ENCODE results near the gene PCDH8.

PCDH8 gene

DNA sequence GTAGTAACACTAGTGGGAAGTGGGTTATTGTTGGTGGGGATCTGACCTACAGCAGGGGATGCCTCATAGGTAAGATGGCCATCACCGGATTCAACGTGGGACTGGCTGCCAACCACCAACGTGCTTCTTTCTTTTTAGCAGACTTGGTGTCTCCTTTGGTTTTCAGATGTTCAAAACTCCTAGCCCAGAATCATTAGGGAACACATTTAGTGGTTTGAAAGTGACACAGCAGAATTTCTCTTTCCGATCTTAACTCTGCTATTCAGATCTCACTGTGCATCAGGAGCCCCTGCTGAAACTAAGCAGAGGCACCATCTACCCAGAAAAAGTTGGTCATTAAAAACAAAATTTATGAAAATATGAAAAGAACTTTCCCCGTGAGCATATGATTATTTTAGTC lies 36.7 kb upstream of the PCDH8 start:
- DNase-seq (ENCODE audit: extremely low read depth, low read depth): no peak
- TF ChIP-seq, protein P1, sequence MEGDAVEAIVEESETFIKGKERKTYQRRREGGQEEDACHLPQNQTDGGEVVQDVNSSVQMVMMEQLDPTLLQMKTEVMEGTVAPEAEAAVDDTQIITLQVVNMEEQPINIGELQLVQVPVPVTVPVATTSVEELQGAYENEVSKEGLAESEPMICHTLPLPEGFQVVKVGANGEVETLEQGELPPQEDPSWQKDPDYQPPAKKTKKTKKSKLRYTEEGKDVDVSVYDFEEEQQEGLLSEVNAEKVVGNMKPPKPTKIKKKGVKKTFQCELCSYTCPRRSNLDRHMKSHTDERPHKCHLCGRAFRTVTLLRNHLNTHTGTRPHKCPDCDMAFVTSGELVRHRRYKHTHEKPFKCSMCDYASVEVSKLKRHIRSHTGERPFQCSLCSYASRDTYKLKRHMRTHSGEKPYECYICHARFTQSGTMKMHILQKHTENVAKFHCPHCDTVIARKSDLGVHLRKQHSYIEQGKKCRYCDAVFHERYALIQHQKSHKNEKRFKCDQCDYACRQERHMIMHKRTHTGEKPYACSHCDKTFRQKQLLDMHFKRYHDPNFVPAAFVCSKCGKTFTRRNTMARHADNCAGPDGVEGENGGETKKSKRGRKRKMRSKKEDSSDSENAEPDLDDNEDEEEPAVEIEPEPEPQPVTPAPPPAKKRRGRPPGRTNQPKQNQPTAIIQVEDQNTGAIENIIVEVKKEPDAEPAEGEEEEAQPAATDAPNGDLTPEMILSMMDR (IDR thresholded peaks at IDR 0.05; ENCODE audit: low read depth, low read length): no peak

GRCh38 chr13:52884429-52885010 lies 36.1 kb upstream of the PCDH8 start:
- DNase-seq (ENCODE audit: extremely low read depth, low read depth): no peak
- TF ChIP-seq, protein P1 (IDR thresholded peaks at IDR 0.05; ENCODE audit: low read depth, low read length): no peak

DNA sequence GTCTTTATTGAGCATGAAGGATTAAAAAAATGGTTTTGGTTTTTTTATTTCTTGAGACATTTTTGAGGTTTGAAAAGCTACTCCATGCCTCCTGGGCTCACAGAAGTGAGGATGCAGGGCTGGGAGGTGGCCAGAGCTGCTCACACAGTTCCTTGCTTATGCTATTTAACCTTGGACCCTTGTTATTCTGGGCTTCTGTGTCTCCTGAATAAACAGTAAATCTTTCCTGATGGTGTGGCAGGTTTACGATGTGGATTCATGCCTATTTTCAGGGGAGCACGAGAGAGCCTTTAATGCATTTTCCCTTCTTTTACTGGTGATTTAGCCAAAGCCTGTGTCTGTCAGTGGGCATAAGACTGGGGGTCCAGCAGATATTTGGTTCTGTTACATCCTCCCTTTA lies 34.3 kb upstream of the PCDH8 start:
- no peak for DNase-seq (ENCODE audit: extremely low read depth, low read depth)
- TF ChIP-seq, protein P1 (IDR thresholded peaks at IDR 0.05; ENCODE audit: low read depth, low read length): no peak

DNA sequence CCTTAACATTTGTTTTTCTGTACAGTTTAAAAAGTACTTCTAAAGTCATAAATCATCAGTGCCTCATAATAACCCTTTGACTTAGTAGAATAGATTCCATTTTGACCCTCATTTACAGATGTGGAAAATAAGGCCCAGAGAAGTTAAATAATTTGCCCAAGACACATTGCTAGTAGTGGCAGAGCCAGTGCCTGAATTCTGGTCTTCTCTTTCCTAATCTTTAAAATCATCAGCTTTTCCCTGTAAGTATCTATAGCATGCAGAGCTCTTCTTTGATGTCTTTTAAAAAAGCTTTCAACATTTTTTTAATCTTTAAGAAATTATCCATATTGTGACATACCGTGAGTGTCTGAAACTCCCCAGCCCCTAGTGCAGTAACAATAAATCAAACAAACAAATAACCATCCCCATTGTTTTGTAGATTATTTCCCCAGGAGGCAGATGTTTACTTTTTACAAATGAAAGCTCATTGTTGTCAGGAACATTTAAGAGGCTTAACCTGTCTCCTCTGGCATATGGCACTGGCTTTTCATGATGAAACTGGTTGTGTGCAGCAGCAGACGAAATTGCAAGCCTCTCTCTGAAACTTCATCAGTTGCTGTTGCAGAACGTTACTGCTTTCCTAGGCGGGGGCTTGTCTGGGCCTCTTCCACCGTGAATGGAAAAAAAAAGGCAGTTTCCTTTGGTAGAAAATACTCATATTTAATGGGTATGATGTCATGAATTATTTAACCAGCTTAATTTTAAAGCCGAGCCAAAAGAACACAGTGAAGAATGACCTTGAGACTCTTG lies 31.7 kb upstream of the PCDH8 start:
- TF ChIP-seq, protein P1 (IDR thresholded peaks at IDR 0.05; ENCODE audit: low read depth, low read length): no peak
- no peak for DNase-seq (ENCODE audit: extremely low read depth, low read depth)

- TF ChIP-seq, protein P1 (IDR thresholded peaks at IDR 0.05; ENCODE audit: low read depth, low read length): no peak
- DNase-seq (ENCODE audit: extremely low read depth, low read depth): no peak
Observed at GRCh38 chr13:52878831-52879230, 30.4 kb upstream of the PCDH8 start.

DNA sequence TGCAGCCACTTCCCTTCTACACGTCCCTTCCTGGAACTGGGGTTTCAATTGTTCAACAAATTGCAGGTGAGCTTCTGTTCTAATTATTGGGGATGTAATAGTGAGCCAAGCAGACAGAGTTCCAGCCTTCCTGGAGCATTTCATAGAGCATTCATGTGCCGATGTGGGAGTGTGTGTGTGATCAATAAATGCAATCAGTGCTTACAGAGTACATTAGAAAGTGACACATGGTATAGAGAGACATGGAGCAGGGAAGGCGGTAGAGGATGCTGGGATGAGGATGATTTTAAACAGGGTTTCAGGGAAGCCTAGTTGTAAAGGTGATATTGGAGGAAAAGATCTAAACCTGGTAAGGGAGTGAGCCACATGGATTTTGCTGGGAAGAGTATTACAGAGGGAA lies 21.7 kb upstream of the PCDH8 start:
- no peak for DNase-seq (ENCODE audit: extremely low read depth, low read depth)
- TF ChIP-seq, protein P1 (IDR thresholded peaks at IDR 0.05; ENCODE audit: low read depth, low read length): no peak

DNA sequence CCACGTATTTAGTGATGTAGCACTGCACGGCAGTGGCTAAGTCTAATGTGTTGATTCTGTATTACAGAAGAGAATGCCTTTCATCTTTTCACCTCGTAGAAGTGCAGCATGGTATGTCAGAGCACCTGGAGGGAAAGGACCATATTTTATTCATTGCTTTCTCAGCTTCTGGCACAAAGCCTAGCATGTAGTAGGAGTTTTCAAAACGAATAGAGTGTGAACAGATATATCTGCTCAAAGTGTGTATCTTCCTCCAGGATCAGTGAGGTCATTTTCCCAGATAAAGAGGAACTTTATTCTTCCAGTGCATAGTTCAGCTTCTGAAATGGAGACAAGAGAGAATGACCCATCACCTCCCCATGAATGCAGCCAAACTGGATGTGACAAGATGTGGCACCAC lies 21.2 kb upstream of the PCDH8 start:
- DNase-seq (ENCODE audit: extremely low read depth, low read depth): no peak
- TF ChIP-seq, protein P1 (IDR thresholded peaks at IDR 0.05; ENCODE audit: low read depth, low read length): no peak

Measured in AG09319 (cell line).